HEK293 (cell line): ENCODE data around the gene SLC1A7.

Source experiments
- CTCF ChIA-PET: fragments of 350-600 bp; formaldehyde crosslinking; extraction: SDS; loops from one replicate; lab custom pipeline; 2021; ENCODE audit warnings: antibody characterized with exemption; lab: Yijun Ruan, JAX
- POLR2A ChIA-PET: fragments of 300-600 bp; formaldehyde crosslinking; extraction: SDS; loops from one replicate; lab custom pipeline; 2020; ENCODE audit warnings: antibody characterized with exemption, inconsistent platforms; lab: Yijun Ruan, JAX
- H3K27ac ChIP-seq: fragments of 200-500 bp; sonication (Bioruptor generic); 2 replicates; pipeline ENCODE4 v1.5.1; 2014; ENCODE audit warnings: low read depth, low read length, control low read depth, inconsistent platforms; ENCODE audit errors: extremely low read depth
- H3K36me3 ChIP-seq, 2 experiments: fragments of 200-500 bp in 1 of 2; sonication (Bioruptor generic) in 1 of 2; 1 replicate in 1 of 2; 2 replicates in 1 of 2; pipeline ENCODE4 v1.5.1; 2014 to 2017; ENCODE audit warnings: inconsistent platforms in 2 of 2, low read length in 2 of 2; ENCODE audit not compliant: control insufficient read depth in 2 of 2, insufficient read depth in 1 of 2
- H3K4me1 ChIP-seq: fragments of 200-500 bp; sonication (Bioruptor generic); 2 replicates; pipeline ENCODE4 v1.5.1; 2014; ENCODE audit warnings: mild to moderate bottlenecking, low read length, inconsistent platforms; ENCODE audit not compliant: control insufficient read depth, insufficient read depth
- H3K4me3 ChIP-seq: 2 replicates; pipeline ENCODE4 v1.5.1; 2011; ENCODE audit warnings: low read depth, mild to moderate bottlenecking, control low read depth, low read length, moderate library complexity
- H3K9me3 ChIP-seq: fragments of 200-500 bp; sonication (Bioruptor generic); 2 replicates; pipeline ENCODE4 v1.5.1; 2014; ENCODE audit warnings: low read depth, low read length, inconsistent platforms; ENCODE audit not compliant: control insufficient read depth, insufficient read depth
- KLF7 ChIP-seq: fragments of 450-650 bp; formaldehyde crosslinking; IDR thresholded peaks from 2 replicates; pipeline ENCODE4 v1.5.1; 2016; ENCODE audit warnings: missing biosample characterization, missing genetic modification characterization, borderline replicate concordance
- PBX3 ChIP-seq: sonication (generic); formaldehyde crosslinking; IDR thresholded peaks from 2 replicates; pipeline ENCODE4 v1.8.1; 2022; ENCODE audit warnings: mild to moderate bottlenecking, moderate library complexity, missing genetic modification reagents
- SETDB1 ChIP-seq: IDR thresholded peaks from one replicate; pipeline ENCODE4 v1.6.1; 2017; ENCODE audit warnings: mild to moderate bottlenecking, low read length, moderate library complexity, mixed read lengths; ENCODE audit not compliant: insufficient read length
- SP7 ChIP-seq: fragments of 450-650 bp; formaldehyde crosslinking; IDR thresholded peaks from 2 replicates; pipeline ENCODE4 v1.5.1; 2016; ENCODE audit warnings: missing biosample characterization, missing genetic modification characterization
- TRIM28 ChIP-seq: IDR thresholded peaks from 2 replicates; pipeline ENCODE4 v1.6.1; 2011; ENCODE audit warnings: low read length, control low read depth, borderline replicate concordance
- ZNF133 ChIP-seq: fragments of 450-650 bp; formaldehyde crosslinking; IDR thresholded peaks from 2 replicates; pipeline ENCODE4 v1.5.1; 2016; ENCODE audit warnings: missing biosample characterization, missing genetic modification characterization
- ZNF202 ChIP-seq: fragments of 450-650 bp; formaldehyde crosslinking; IDR thresholded peaks from 2 replicates; pipeline ENCODE4 v1.5.1; 2016; ENCODE audit warnings: missing biosample characterization, missing genetic modification characterization, borderline replicate concordance
- ZNF280D ChIP-seq: fragments of 450-650 bp; formaldehyde crosslinking; IDR thresholded peaks from 2 replicates; pipeline ENCODE4 v1.5.1; 2016; ENCODE audit warnings: missing biosample characterization, missing genetic modification characterization
- ZNF302 ChIP-seq: fragments of 450-650 bp; formaldehyde crosslinking; IDR thresholded peaks from 2 replicates; pipeline ENCODE4 v1.5.1; 2016; ENCODE audit warnings: missing biosample characterization, missing genetic modification characterization, low read depth
- ZNF514 ChIP-seq: fragments of 450-650 bp; formaldehyde crosslinking; IDR thresholded peaks from 2 replicates; pipeline ENCODE4 v1.5.1; 2016; ENCODE audit warnings: missing biosample characterization, missing genetic modification characterization
- ZNF529 ChIP-seq: fragments of 450-650 bp; formaldehyde crosslinking; IDR thresholded peaks from 2 replicates; pipeline ENCODE4 v1.5.1; 2017; ENCODE audit warnings: missing genetic modification characterization, missing biosample characterization; ENCODE audit not compliant: insufficient replicate concordance
- ZNF600 ChIP-seq: fragments of 450-650 bp; formaldehyde crosslinking; IDR thresholded peaks from 2 replicates; pipeline ENCODE4 v1.5.1; 2016; ENCODE audit warnings: missing biosample characterization, missing genetic modification characterization
- ZNF621 ChIP-seq: fragments of 450-650 bp; formaldehyde crosslinking; IDR thresholded peaks from 2 replicates; pipeline ENCODE4 v1.5.1; 2017; ENCODE audit warnings: missing biosample characterization, missing genetic modification characterization
- ZNF624 ChIP-seq: fragments of 450-650 bp; formaldehyde crosslinking; IDR thresholded peaks from 2 replicates; pipeline ENCODE4 v1.5.1; 2017; ENCODE audit warnings: missing biosample characterization, missing genetic modification characterization
- ZNF658 ChIP-seq: fragments of 450-650 bp; formaldehyde crosslinking; IDR thresholded peaks from 2 replicates; pipeline ENCODE4; 2016; ENCODE audit warnings: missing biosample characterization, missing genetic modification characterization
- ZNF664 ChIP-seq: fragments of 450-650 bp; formaldehyde crosslinking; IDR thresholded peaks from 2 replicates; pipeline ENCODE4 v1.5.1; 2016; ENCODE audit warnings: missing biosample characterization, missing genetic modification characterization
- ZNF677 ChIP-seq: fragments of 450-650 bp; IDR thresholded peaks from 2 replicates; pipeline ENCODE4 v1.5.0; 2018; ENCODE audit warnings: missing biosample characterization, mild to moderate bottlenecking, missing genetic modification characterization, moderate library complexity
- ZNF785 ChIP-seq: fragments of 450-650 bp; formaldehyde crosslinking; IDR thresholded peaks from 2 replicates; pipeline ENCODE4 v1.5.1; 2016; ENCODE audit warnings: missing biosample characterization, missing genetic modification characterization
- ZNF791 ChIP-seq: fragments of 450-650 bp; formaldehyde crosslinking; IDR thresholded peaks from 2 replicates; pipeline ENCODE4 v1.5.1; 2016; ENCODE audit warnings: missing biosample characterization, missing genetic modification characterization
- TF ChIP-seq, protein P1 (sequence below): fragments of 450-650 bp; formaldehyde crosslinking; IDR thresholded peaks from 2 replicates; pipeline ENCODE4 v1.5.1; 2016; ENCODE audit warnings: missing biosample characterization, missing genetic modification characterization
- TF ChIP-seq, protein P2 (sequence below): fragments of 450-650 bp; formaldehyde crosslinking; IDR thresholded peaks from 2 replicates; pipeline ENCODE4 v1.5.1; 2017; ENCODE audit warnings: missing biosample characterization, missing genetic modification characterization
- TF ChIP-seq, protein P3 (sequence below): fragments of 450-650 bp; formaldehyde crosslinking; IDR thresholded peaks from 2 replicates; pipeline ENCODE4 v1.5.1; 2017; ENCODE audit warnings: missing biosample characterization, missing genetic modification characterization

Gene SLC1A7

GRCh38 chr1:53139951-53140361 lies 2.5 kb downstream of the SLC1A7 start:
- H3K27ac ChIP-seq, result no peak overlapping the region
- no peak overlapping the region for H3K4me3 ChIP-seq
- CTCF ChIA-PET, result no interaction called here
- H3K36me3 ChIP-seq, result no peaks in the 10 kb centered on the region
- H3K4me1 ChIP-seq, result 0 out of 2 replicates have a peak, but pooled peaks cover 3% of the 10 kb centered on the region
- TF ChIP-seq ZNF133 (tag by site-specific recombination), result no peak
- no peak for TF ChIP-seq ZNF514 (tag by site-specific recombination)
- TF ChIP-seq ZNF202, result no peak
- TF ChIP-seq ZNF529 (tag by site-specific recombination), result no peak
- TF ChIP-seq ZNF664, result no peak
- no peak for TF ChIP-seq ZNF785 (tag by site-specific recombination)
- TF ChIP-seq ZNF302 (tag by site-specific recombination), result no peak
- no peak for TF ChIP-seq SETDB1
- TF ChIP-seq, protein P1, sequence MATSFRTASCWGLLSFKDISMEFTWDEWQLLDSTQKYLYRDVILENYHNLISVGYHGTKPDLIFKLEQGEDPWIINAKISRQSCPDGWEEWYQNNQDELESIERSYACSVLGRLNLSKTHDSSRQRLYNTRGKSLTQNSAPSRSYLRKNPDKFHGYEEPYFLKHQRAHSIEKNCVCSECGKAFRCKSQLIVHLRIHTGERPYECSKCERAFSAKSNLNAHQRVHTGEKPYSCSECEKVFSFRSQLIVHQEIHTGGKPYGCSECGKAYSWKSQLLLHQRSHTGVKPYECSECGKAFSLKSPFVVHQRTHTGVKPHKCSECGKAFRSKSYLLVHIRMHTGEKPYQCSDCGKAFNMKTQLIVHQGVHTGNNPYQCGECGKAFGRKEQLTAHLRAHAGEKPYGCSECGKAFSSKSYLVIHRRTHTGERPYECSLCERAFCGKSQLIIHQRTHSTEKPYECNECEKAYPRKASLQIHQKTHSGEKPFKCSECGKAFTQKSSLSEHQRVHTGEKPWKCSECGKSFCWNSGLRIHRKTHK (tag by site-specific recombination), result no peak
- POLR2A ChIA-PET, result no interaction called here
- no peaks in the 10 kb centered on the region for H3K9me3 ChIP-seq

DNA sequence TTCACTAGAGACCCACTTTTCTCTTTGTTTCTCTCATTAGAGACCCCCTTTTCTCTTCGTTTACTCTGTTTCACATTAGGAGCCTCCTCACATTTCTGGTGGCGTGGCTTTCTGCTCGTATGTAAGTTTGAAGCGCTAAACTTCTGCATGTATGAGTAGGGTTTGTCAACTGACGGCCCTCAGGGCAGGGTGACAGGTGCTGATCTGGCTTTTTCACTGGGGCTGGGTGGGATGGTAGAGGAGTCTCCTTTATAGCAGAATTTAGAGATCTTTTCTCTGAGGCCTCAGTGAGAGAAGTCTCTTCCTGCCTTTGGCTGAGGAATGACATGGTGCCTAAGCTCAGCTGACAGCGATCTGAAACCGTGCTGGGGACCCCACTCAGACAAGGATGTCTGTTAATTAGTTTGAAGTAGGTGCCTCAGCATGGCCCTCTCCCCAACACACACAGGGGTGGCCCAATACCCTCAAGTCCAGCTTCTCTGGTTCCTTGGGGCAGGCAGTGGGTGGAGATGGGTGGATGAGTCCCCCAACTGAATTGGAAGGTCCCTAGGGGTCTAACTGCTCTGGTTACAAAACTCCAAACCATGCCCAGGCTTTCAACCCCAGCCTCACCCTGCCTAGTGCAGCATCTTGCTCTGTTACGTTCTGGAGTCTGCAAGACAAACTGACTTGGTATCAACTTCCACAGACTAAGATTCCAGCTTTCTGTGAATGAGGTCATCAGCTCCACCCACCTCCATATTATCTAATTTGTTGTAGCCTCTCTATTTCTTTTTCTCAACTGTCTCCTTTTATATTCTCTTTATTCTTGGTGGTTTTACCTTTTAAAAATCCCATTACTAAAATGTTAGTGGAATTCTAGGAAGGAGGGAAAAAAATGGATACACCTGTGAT lies 3.2 kb downstream of the SLC1A7 start:
- TF ChIP-seq ZNF600 (tag by site-specific recombination) (peak; percentile 54), SP7 (tag by site-specific recombination) (no peak)
- H3K27ac ChIP-seq, result no peak overlapping the region
- H3K36me3 ChIP-seq, result no peaks in the 10 kb centered on the region
- CTCF ChIA-PET, result no interaction called here
- POLR2A ChIA-PET, result no interaction called here
- H3K9me3 ChIP-seq, result no peaks in the 10 kb centered on the region
- H3K4me3 ChIP-seq, result no peak overlapping the region
- 0 out of 2 replicates have a peak, but pooled peaks cover 3% of the 10 kb centered on the region for H3K4me1 ChIP-seq

DNA sequence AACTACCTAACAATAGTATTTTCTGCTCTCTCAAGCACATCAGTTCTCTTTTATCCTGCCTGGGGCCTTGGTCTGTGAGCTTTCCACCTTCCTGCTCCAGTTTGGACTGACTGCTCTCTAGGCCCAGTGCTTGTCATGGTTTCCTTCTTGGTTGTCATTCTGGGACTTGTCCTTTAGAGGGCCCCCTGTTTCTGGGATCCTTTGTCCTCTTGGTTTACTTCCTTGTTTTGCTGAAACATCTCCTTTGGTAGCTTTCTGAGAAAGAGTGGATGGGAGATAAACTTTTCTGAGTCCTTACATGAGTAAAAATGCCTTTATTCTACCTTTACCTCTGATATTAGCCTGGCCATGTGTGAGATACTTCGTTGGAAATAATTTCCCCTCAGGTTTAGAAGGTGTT lies 4.7 kb downstream of the SLC1A7 start:
- no peaks in the 10 kb centered on the region for H3K9me3 ChIP-seq
- no peak overlapping the region for H3K27ac ChIP-seq
- ChIA-PET POLR2A (interaction anchor here (0.7 kb wide), 1 partner anchor 185 kb away, joined by 4 read pairs; no protein-coding TSS in a partner anchor), CTCF (interaction anchor here (0.7 to 1.6 kb wide), 2 partner anchors 9 to 10 kb away, joined by 3 to 5 read pairs; no protein-coding TSS in a partner anchor)
- peak; percentile 100 for TF ChIP-seq ZNF624 (tag by site-specific recombination)
- no peak for TF ChIP-seq ZNF621
- no peak for TF ChIP-seq PBX3 (CRISPR knock-in tag)
- no peak for TF ChIP-seq KLF7
- TF ChIP-seq, protein P2, sequence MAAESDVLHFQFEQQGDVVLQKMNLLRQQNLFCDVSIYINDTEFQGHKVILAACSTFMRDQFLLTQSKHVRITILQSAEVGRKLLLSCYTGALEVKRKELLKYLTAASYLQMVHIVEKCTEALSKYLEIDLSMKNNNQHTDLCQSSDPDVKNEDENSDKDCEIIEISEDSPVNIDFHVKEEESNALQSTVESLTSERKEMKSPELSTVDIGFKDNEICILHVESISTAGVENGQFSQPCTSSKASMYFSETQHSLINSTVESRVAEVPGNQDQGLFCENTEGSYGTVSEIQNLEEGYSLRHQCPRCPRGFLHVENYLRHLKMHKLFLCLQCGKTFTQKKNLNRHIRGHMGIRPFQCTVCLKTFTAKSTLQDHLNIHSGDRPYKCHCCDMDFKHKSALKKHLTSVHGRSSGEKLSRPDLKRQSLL (tag by site-specific recombination), result no peak
- TF ChIP-seq ZNF791 (tag by site-specific recombination), result no peak
- peak; percentile 96 for TF ChIP-seq SETDB1
- TF ChIP-seq ZNF280D, result peak; percentile 88; the same call in 1 of the 2 replicates
- TF ChIP-seq TRIM28, result peak; percentile 57; the same call in 1 of the 2 replicates
- TF ChIP-seq ZNF677 (tag by site-specific recombination), result no peak
- TF ChIP-seq, protein P3, sequence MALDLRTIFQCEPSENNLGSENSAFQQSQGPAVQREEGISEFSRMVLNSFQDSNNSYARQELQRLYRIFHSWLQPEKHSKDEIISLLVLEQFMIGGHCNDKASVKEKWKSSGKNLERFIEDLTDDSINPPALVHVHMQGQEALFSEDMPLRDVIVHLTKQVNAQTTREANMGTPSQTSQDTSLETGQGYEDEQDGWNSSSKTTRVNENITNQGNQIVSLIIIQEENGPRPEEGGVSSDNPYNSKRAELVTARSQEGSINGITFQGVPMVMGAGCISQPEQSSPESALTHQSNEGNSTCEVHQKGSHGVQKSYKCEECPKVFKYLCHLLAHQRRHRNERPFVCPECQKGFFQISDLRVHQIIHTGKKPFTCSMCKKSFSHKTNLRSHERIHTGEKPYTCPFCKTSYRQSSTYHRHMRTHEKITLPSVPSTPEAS (tag by site-specific recombination), result no peak
- TF ChIP-seq ZNF658 (tag by site-specific recombination), result no peak
- H3K36me3 ChIP-seq, result no peaks in the 10 kb centered on the region
- H3K4me3 ChIP-seq, result no peak overlapping the region
- 0 out of 2 replicates have a peak, but pooled peaks cover 3% of the 10 kb centered on the region for H3K4me1 ChIP-seq
